HUDEP-2 (cell line): ENCODE measurements around the gene RHOT1.

Experiments used
- DNase-seq, 76 experiments: peaks; one replicate each; lab custom pipeline; 2025; ENCODE audit not compliant: unreplicated experiment in 76 of 76; lab: John Stamatoyannopoulos, UW

RHOT1 gene

GRCh38 chr17:32266389-32267301 is 124.3 kb downstream of the RHOT1 start:
- DNase-seq = no peak

GRCh38 chr17:32267690-32268205 is 125.4 kb downstream of the RHOT1 start:
- DNase-seq = no peak

GRCh38 chr17:32268734-32269288 is 126.5 kb downstream of the RHOT1 start:
- DNase-seq = no peak

GRCh38 chr17:32269377-32269776 is 127.1 kb downstream of the RHOT1 start:
- no peak for DNase-seq

- no peak for DNase-seq
Observed at GRCh38 chr17:32271844-32272243, 129.5 kb downstream of the RHOT1 start.

- DNase-seq = no peak
Observed at GRCh38 chr17:32274101-32274500, 131.8 kb downstream of the RHOT1 start.

- DNase-seq = no peak
Observed at GRCh38 chr17:32274643-32275042, 132.3 kb downstream of the RHOT1 start.
